Measurements from ENCODE around the gene LTBP4.

- TF ChIP-seq CTCF (IDR thresholded peaks at IDR 0.05) (no peak), POLR2AphosphoS5 (IDR thresholded peaks at IDR 0.05; ENCODE audit: low read depth, low read length) (no peak)
Observed at GRCh38 chr19:40596608-40597328, 4.4 kb upstream of the LTBP4 start.
